Measurements from ENCODE around the gene SUOX.
A peak's percentile ranks its signal among the peaks of the same experiment; 100 is the strongest.
"Not testable (repeated sequence)": the region's sequence is repeated elsewhere in the genome, so short reads cannot be mapped to it uniquely, and the experiment has no call there.

SUOX gene

GRCh38 chr12:55984861-55985260 lies 12.2 kb upstream of the SUOX start:
- no peak for DNase-seq

GRCh38 chr12:55985341-55985740 lies 11.7 kb upstream of the SUOX start:
- DNase-seq, result no peak

- DNase-seq, result not testable (repeated sequence)
Measured at GRCh38 chr12:55985976-55986375, 11.1 kb upstream of the SUOX start.

- no peak for DNase-seq
Measured at GRCh38 chr12:55991110-55991509, 6.0 kb upstream of the SUOX start.

GRCh38 chr12:55993230-55993853 lies 3.7 kb upstream of the SUOX start:
- no peak for DNase-seq

- no peak for DNase-seq
Measured at GRCh38 chr12:55995366-55995765, 1.7 kb upstream of the SUOX start.

- DNase-seq, result peak; percentile 69
Measured at GRCh38 chr12:55996201-55996714, 818 bp upstream of the SUOX start.

- DNase-seq, result peak; percentile 11
Measured at GRCh38 chr12:55997535-55997859, 421 bp downstream of the SUOX start.

GRCh38 chr12:55999522-55999921 lies 2.4 kb downstream of the SUOX start:
- DNase-seq, result not testable (repeated sequence)

- DNase-seq, result not testable (repeated sequence)
Measured at GRCh38 chr12:55999999-56000540, 3.0 kb downstream of the SUOX start.

- no peak for DNase-seq
Measured at GRCh38 chr12:56001487-56002100, 4.5 kb downstream of the SUOX start.

- not testable (repeated sequence) for DNase-seq
Measured at GRCh38 chr12:56003376-56003775, 6.3 kb downstream of the SUOX start.

- DNase-seq, result no peak
Measured at GRCh38 chr12:56004211-56004610, 7.1 kb downstream of the SUOX start.

GRCh38 chr12:56007564-56008559 lies 10.8 kb downstream of the SUOX start:
- peak; percentile 78 for DNase-seq

GRCh38 chr12:56010111-56010570 lies 13.1 kb downstream of the SUOX start:
- no peak for DNase-seq

- no peak for DNase-seq
Measured at GRCh38 chr12:56011509-56012090, 14.5 kb downstream of the SUOX start.

GRCh38 chr12:56013482-56013881 lies 16.4 kb downstream of the SUOX start:
- no peak for DNase-seq

GRCh38 chr12:56014205-56014604 lies 17.1 kb downstream of the SUOX start:
- no peak for DNase-seq

GRCh38 chr12:56017181-56017580 lies 20.1 kb downstream of the SUOX start:
- no peak for DNase-seq

GRCh38 chr12:56018356-56018755 lies 21.3 kb downstream of the SUOX start:
- no peak for DNase-seq

- peak; percentile 52 for DNase-seq
Measured at GRCh38 chr12:56020423-56021184, 23.5 kb downstream of the SUOX start, which contains the start of gene IKZF4. IKZF4 (plus strand) TSS chr12:56021043; CDS start chr12:56021494, 451 bp downstream.
